ENCODE data around the gene ZNF335.
A peak's percentile ranks its signal among the peaks of the same experiment; 100 is the strongest.

The ZNF335 gene

GRCh38 chr20:45971675-45972499, at the start of gene ZNF335:
TSS of gene ZNF335 (minus strand) at chr20:45972203. CDS start at chr20:45971410, 793 bp downstream.
- Mint-ChIP-seq H3K36me3 (ENCODE audit: low read depth) (peaks cover 49% of the 10 kb centered on the region), H3K27ac (peak within 1 kb of the TSS; percentile 100), H3K4me3 (peak within 1 kb of the TSS; percentile 80), H3K9me3 (no peaks in the 10 kb centered on the region), H3K27me3 (no peaks in the 10 kb centered on the region), H3K4me1 (ENCODE audit: low read depth) (peaks cover 19% of the 10 kb centered on the region)
- DNase-seq = peak; percentile 97

GRCh38 chr20:46020555-46020954, 48.6 kb upstream of the ZNF335 start:
- H3K27me3 Mint-ChIP-seq = peaks cover 50% of the 10 kb centered on the region
- DNase-seq = no peak
- no peaks in the 10 kb centered on the region for H3K36me3 Mint-ChIP-seq (ENCODE audit: low read depth)
- peaks cover 16% of the 10 kb centered on the region for H3K4me1 Mint-ChIP-seq (ENCODE audit: low read depth)
- H3K27ac Mint-ChIP-seq = no peak overlapping the region
- H3K4me3 Mint-ChIP-seq = no peak overlapping the region
- H3K9me3 Mint-ChIP-seq = no peaks in the 10 kb centered on the region

GRCh38 chr20:46018611-46019010, 46.6 kb upstream of the ZNF335 start:
- H3K27ac Mint-ChIP-seq = no peak overlapping the region
- H3K27me3 Mint-ChIP-seq = peaks cover 45% of the 10 kb centered on the region
- H3K36me3 Mint-ChIP-seq (ENCODE audit: low read depth) = no peaks in the 10 kb centered on the region
- no peak for DNase-seq
- no peaks in the 10 kb centered on the region for H3K9me3 Mint-ChIP-seq
- H3K4me3 Mint-ChIP-seq = no peak overlapping the region
- H3K4me1 Mint-ChIP-seq (ENCODE audit: low read depth) = peaks cover 22% of the 10 kb centered on the region

- no peak overlapping the region for H3K27ac Mint-ChIP-seq
- peaks cover 45% of the 10 kb centered on the region for H3K27me3 Mint-ChIP-seq
- peaks cover 20% of the 10 kb centered on the region for H3K4me1 Mint-ChIP-seq (ENCODE audit: low read depth)
- H3K4me3 Mint-ChIP-seq = no peak overlapping the region
- no peaks in the 10 kb centered on the region for H3K9me3 Mint-ChIP-seq
- H3K36me3 Mint-ChIP-seq (ENCODE audit: low read depth) = no peaks in the 10 kb centered on the region
- no peak for DNase-seq
Observed at GRCh38 chr20:46018112-46018511, 46.1 kb upstream of the ZNF335 start.

- Mint-ChIP-seq H3K27me3 (peaks cover 47% of the 10 kb centered on the region), H3K36me3 (ENCODE audit: low read depth) (no peaks in the 10 kb centered on the region), H3K9me3 (no peaks in the 10 kb centered on the region), H3K4me3 (no peak overlapping the region), H3K27ac (no peak overlapping the region), H3K4me1 (ENCODE audit: low read depth) (peaks cover 22% of the 10 kb centered on the region)
- DNase-seq = no peak
Observed at GRCh38 chr20:46017272-46017671, 45.3 kb upstream of the ZNF335 start.

- H3K27ac Mint-ChIP-seq = no peak overlapping the region
- H3K9me3 Mint-ChIP-seq = no peaks in the 10 kb centered on the region
- no peaks in the 10 kb centered on the region for H3K36me3 Mint-ChIP-seq (ENCODE audit: low read depth)
- peaks cover 55% of the 10 kb centered on the region for H3K27me3 Mint-ChIP-seq
- H3K4me3 Mint-ChIP-seq = peak overlapping the region; percentile 32
- peaks cover 34% of the 10 kb centered on the region for H3K4me1 Mint-ChIP-seq (ENCODE audit: low read depth)
- DNase-seq = no peak
Observed at GRCh38 chr20:46014517-46015396, 42.8 kb upstream of the ZNF335 start.

GRCh38 chr20:46013829-46014516, 42.0 kb upstream of the ZNF335 start:
- peaks cover 40% of the 10 kb centered on the region for H3K4me1 Mint-ChIP-seq (ENCODE audit: low read depth)
- H3K27ac Mint-ChIP-seq = no peak overlapping the region
- no peaks in the 10 kb centered on the region for H3K9me3 Mint-ChIP-seq
- H3K36me3 Mint-ChIP-seq (ENCODE audit: low read depth) = no peaks in the 10 kb centered on the region
- peak overlapping the region; percentile 32 for H3K4me3 Mint-ChIP-seq
- DNase-seq = peak; percentile 82
- peaks cover 62% of the 10 kb centered on the region for H3K27me3 Mint-ChIP-seq

GRCh38 chr20:46013322-46013828, 41.4 kb upstream of the ZNF335 start:
- no peak for DNase-seq
- H3K36me3 Mint-ChIP-seq (ENCODE audit: low read depth) = no peaks in the 10 kb centered on the region
- H3K9me3 Mint-ChIP-seq = no peaks in the 10 kb centered on the region
- no peak overlapping the region for H3K27ac Mint-ChIP-seq
- H3K4me3 Mint-ChIP-seq = no peak overlapping the region
- peaks cover 66% of the 10 kb centered on the region for H3K27me3 Mint-ChIP-seq
- peaks cover 46% of the 10 kb centered on the region for H3K4me1 Mint-ChIP-seq (ENCODE audit: low read depth)

GRCh38 chr20:46012921-46013320, 40.9 kb upstream of the ZNF335 start:
- Mint-ChIP-seq H3K9me3 (no peaks in the 10 kb centered on the region), H3K36me3 (ENCODE audit: low read depth) (no peaks in the 10 kb centered on the region), H3K27ac (no peak overlapping the region), H3K4me1 (ENCODE audit: low read depth) (peaks cover 50% of the 10 kb centered on the region), H3K27me3 (peaks cover 68% of the 10 kb centered on the region), H3K4me3 (no peak overlapping the region)
- no peak for DNase-seq

GRCh38 chr20:46011631-46012482, 39.9 kb upstream of the ZNF335 start:
- H3K27me3 Mint-ChIP-seq = peaks cover 69% of the 10 kb centered on the region
- H3K36me3 Mint-ChIP-seq (ENCODE audit: low read depth) = no peaks in the 10 kb centered on the region
- peaks cover 56% of the 10 kb centered on the region for H3K4me1 Mint-ChIP-seq (ENCODE audit: low read depth)
- peak; percentile 54 for DNase-seq
- H3K4me3 Mint-ChIP-seq = peak overlapping the region; percentile 8
- no peaks in the 10 kb centered on the region for H3K9me3 Mint-ChIP-seq
- H3K27ac Mint-ChIP-seq = no peak overlapping the region

GRCh38 chr20:46010491-46011391, 38.7 kb upstream of the ZNF335 start:
- peak; percentile 66 for DNase-seq
- peaks cover 66% of the 10 kb centered on the region for H3K27me3 Mint-ChIP-seq
- H3K9me3 Mint-ChIP-seq = no peaks in the 10 kb centered on the region
- no peaks in the 10 kb centered on the region for H3K36me3 Mint-ChIP-seq (ENCODE audit: low read depth)
- peaks cover 66% of the 10 kb centered on the region for H3K4me1 Mint-ChIP-seq (ENCODE audit: low read depth)
- H3K27ac Mint-ChIP-seq = no peak overlapping the region
- peak overlapping the region; percentile 33 for H3K4me3 Mint-ChIP-seq

- H3K27ac Mint-ChIP-seq = no peak overlapping the region
- no peak for DNase-seq
- H3K36me3 Mint-ChIP-seq (ENCODE audit: low read depth) = no peaks in the 10 kb centered on the region
- H3K27me3 Mint-ChIP-seq = peaks cover 61% of the 10 kb centered on the region
- H3K4me1 Mint-ChIP-seq (ENCODE audit: low read depth) = peaks cover 75% of the 10 kb centered on the region
- H3K9me3 Mint-ChIP-seq = no peaks in the 10 kb centered on the region
- H3K4me3 Mint-ChIP-seq = no peak overlapping the region
Observed at GRCh38 chr20:46009816-46010215, 37.8 kb upstream of the ZNF335 start.

GRCh38 chr20:46007671-46008070, 35.7 kb upstream of the ZNF335 start:
- H3K9me3 Mint-ChIP-seq = no peaks in the 10 kb centered on the region
- peaks cover 42% of the 10 kb centered on the region for H3K27me3 Mint-ChIP-seq
- no peaks in the 10 kb centered on the region for H3K36me3 Mint-ChIP-seq (ENCODE audit: low read depth)
- no peak for DNase-seq
- no peak overlapping the region for H3K27ac Mint-ChIP-seq
- no peak overlapping the region for H3K4me3 Mint-ChIP-seq
- H3K4me1 Mint-ChIP-seq (ENCODE audit: low read depth) = peaks cover 74% of the 10 kb centered on the region
